Testis (tissue), 3 donors: ENCODE results near the gene GPATCH8. TPM values are rescaled to one million over a fixed set of nuclear protein-coding genes. Genes with fewer than 3 reads are reported as not detected.
A peak's percentile ranks its signal among the peaks of the same experiment; 100 is the strongest.

Source experiments
- DNase-seq: peaks from one replicate; pipeline ENCODE4 v3.0.0-alpha.2; 2019
- H3K27ac ChIP-seq, 2 donors: fragments of 200-600 bp; sonication (generic); one replicate each; pipeline ENCODE4 v1.5.1; 2019
- H3K27me3 ChIP-seq: fragments of 200-600 bp; sonication (generic); one replicate; pipeline ENCODE4 v1.5.1; 2019
- H3K36me3 ChIP-seq: fragments of 200-600 bp; sonication (generic); one replicate; pipeline ENCODE4 v1.5.1; 2017; ENCODE audit warnings: low read depth; ENCODE audit errors: missing control alignments
- H3K4me1 ChIP-seq: fragments of 200-600 bp; sonication (generic); one replicate; pipeline ENCODE4 v1.5.1; 2019
- H3K4me3 ChIP-seq, 2 donors: fragments of 200-600 bp; sonication (generic); one replicate each; pipeline ENCODE4 v1.5.1; 2017 to 2019
- H3K9me3 ChIP-seq: fragments of 200-600 bp; sonication (generic); one replicate; pipeline ENCODE4 v1.5.1; 2017
- POLR2A ChIP-seq: fragments of 450-650 bp; IDR thresholded peaks from one replicate; pipeline ENCODE4 v1.6.1; 2017; ENCODE audit warnings: antibody characterized with exemption, mild to moderate bottlenecking, moderate library complexity
- WGBS, 2 donors: methylation state at CpG; one replicate each; pipeline ENCODE4 v1.1.5; 2018; 5-methylcytosine and 5-hydroxymethylcytosine counted together
- intact Hi-C: fragments of 100-400 bp; cut with DNase I; formaldehyde crosslinking; loops from one replicate; pipeline ENCODE4 v1.15.1; 2023; ENCODE audit warnings: low total_unique reads
- polyA plus RNA-seq: library from polyadenylated mRNA; stranded (reverse); fragments of 350-450 nt; fragmentation: Illumina TruSeq; extraction: RNeasy Lipid Tissue Mini Kit (QIAGEN cat#74804); gene quantifications from one replicate; pipeline ENCODE4 v1.2.3, GENCODE V29; 2014; ENCODE audit warnings: low read depth, low replicate concordance; ENCODE audit not compliant: insufficient read depth
- total RNA-seq, 2 donors: library from RNA; depleted of rRNA; stranded (reverse); fragments of >200 nt; gene quantifications; one replicate each; pipeline ENCODE4 v1.2.3, GENCODE V29; 2016
- TF ChIP-seq, protein P1 (sequence below), 3 experiments: fragments of 450-650 bp in 2 of 3; fragments of 200-600 bp in 1 of 3; sonication (generic) in 1 of 3; IDR thresholded peaks; one replicate each; pipeline ENCODE4 v1.5.1; 2016 to 2019; ENCODE audit warnings: antibody characterized with exemption in 3 of 3, mild to moderate bottlenecking in 2 of 3, moderate library complexity in 1 of 3

The GPATCH8 gene
- total and polyA plus RNA-seq, 3 donors from 2014 or later, result 32.8 to 70.0 (median 69.2) TPM

DNA sequence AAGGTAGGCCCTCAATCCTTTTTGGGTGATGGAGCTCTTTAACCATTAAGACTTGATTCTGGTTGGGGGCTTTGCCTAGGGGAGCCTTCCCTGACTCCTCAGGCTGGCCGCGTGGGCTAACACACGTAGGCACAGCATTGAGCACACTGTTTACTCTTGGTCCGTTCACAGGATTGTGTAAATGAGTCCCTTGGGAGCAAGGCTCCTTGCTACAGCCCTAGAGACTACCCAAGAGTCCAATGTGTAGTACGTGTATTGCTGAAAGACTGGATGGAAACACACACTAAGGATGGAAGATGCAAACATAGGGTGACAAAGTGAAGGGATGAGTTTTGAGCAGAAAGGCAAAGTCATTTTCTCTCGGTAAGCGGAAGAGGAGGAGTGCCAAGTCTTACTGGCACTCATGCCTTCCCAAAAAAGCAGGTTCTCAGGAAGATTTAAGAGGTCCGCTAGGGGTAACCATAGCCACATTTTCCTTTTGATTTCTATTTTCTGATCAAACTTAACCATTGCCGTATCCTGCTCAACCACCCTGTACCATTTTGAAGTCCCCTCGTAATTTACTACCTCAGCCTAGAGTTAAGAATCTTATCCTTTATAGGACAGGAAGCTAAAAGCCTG is 112.8 kb downstream of the GPATCH8 start:
- no peak for DNase-seq
- no peak overlapping the region for H3K4me3 ChIP-seq
- no peak overlapping the region for H3K27ac ChIP-seq
- no peaks in the 10 kb centered on the region for H3K36me3 ChIP-seq
- no peaks in the 10 kb centered on the region for H3K27me3 ChIP-seq
- WGBS, 2 donors, result 78 to 84% methylated on average over 10 of the region's 10 CpGs
- TF ChIP-seq POLR2A, result no peak
- TF ChIP-seq, protein P1, sequence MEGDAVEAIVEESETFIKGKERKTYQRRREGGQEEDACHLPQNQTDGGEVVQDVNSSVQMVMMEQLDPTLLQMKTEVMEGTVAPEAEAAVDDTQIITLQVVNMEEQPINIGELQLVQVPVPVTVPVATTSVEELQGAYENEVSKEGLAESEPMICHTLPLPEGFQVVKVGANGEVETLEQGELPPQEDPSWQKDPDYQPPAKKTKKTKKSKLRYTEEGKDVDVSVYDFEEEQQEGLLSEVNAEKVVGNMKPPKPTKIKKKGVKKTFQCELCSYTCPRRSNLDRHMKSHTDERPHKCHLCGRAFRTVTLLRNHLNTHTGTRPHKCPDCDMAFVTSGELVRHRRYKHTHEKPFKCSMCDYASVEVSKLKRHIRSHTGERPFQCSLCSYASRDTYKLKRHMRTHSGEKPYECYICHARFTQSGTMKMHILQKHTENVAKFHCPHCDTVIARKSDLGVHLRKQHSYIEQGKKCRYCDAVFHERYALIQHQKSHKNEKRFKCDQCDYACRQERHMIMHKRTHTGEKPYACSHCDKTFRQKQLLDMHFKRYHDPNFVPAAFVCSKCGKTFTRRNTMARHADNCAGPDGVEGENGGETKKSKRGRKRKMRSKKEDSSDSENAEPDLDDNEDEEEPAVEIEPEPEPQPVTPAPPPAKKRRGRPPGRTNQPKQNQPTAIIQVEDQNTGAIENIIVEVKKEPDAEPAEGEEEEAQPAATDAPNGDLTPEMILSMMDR (IDR thresholded peaks at IDR 0.05), result no peak
- H3K9me3 ChIP-seq, result no peaks in the 10 kb centered on the region
- intact Hi-C loops, result no loop called here
- H3K4me1 ChIP-seq, result no peaks in the 10 kb centered on the region

GRCh38 chr17:44389723-44390202 is 113.4 kb downstream of the GPATCH8 start:
- 87 to 89% methylated on average over 6 of the region's 6 CpGs for WGBS, 2 donors

GRCh38 chr17:44389281-44389680 is 113.9 kb downstream of the GPATCH8 start, which contains the start of gene ITGA2B:
TSS of gene ITGA2B (minus strand) at chr17:44389649. CDS start at chr17:44389473, 176 bp downstream.
- 33 to 50% methylated on average over 1 of the region's 1 CpG for WGBS, 2 donors
- intact Hi-C loops, result no loop called here
- Histone ChIP-seq H3K4me3 (no peak within 1 kb of the TSS), H3K36me3 (no peaks in the 10 kb centered on the region), H3K4me1 (peaks cover 7% of the 10 kb centered on the region), H3K9me3 (no peaks in the 10 kb centered on the region), H3K27ac (no peak within 1 kb of the TSS), H3K27me3 (no peaks in the 10 kb centered on the region)
- TF ChIP-seq, protein P1 (IDR thresholded peaks at IDR 0.05), result no peak
- TF ChIP-seq POLR2A, result no peak
- DNase-seq, result no peak

More at GRCh38 chr17:44389723-44390202, 113.4 kb downstream of the GPATCH8 start:
- DNase-seq, result no peak
- Histone ChIP-seq H3K4me1 (peaks cover 4% of the 10 kb centered on the region), H3K9me3 (no peaks in the 10 kb centered on the region), H3K27me3 (no peaks in the 10 kb centered on the region), H3K36me3 (no peaks in the 10 kb centered on the region), H3K27ac (no peak overlapping the region), H3K4me3 (no peak overlapping the region)
- no peak for TF ChIP-seq POLR2A
- TF ChIP-seq, protein P1 (IDR thresholded peaks at IDR 0.05), result no peak
- intact Hi-C loops, result no loop called here

DNA sequence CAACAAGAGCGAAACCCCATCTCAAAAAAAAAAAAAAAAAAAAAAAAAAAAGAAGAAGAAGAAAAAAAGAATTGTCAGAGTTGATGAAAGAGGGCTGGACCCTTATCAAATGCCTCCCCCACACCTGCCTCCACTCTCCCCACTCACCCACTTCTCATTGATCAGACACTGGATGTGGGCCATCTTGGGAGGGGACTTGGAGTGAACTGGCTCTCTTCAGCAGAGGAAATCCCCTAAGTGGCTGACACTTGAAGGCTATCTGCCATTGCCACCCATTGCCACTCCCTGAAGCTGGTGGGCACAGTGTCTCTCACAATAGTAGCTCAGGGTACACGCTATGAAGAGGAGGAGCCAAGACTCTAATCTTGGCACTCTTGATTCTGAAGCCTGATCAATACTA is 115.4 kb downstream of the GPATCH8 start:
- Histone ChIP-seq H3K36me3 (no peaks in the 10 kb centered on the region), H3K27me3 (no peaks in the 10 kb centered on the region), H3K27ac (no peak overlapping the region), H3K4me1 (peaks cover 7% of the 10 kb centered on the region), H3K9me3 (no peaks in the 10 kb centered on the region), H3K4me3 (no peak overlapping the region)
- WGBS, 2 donors, result 92 to 95% methylated on average over 2 of the region's 2 CpGs
- DNase-seq, result no peak
- TF ChIP-seq, protein P1 (IDR thresholded peaks at IDR 0.05), result no peak
- TF ChIP-seq POLR2A, result no peak
- intact Hi-C loops, result no loop called here

GRCh38 chr17:44386182-44386525 is 117.1 kb downstream of the GPATCH8 start:
- DNase-seq, result no peak
- 46 to 71% methylated on average over 2 to 10 of the region's 10 CpGs for WGBS, 2 donors
- Histone ChIP-seq H3K27me3 (no peaks in the 10 kb centered on the region), H3K4me1 (peaks cover 7% of the 10 kb centered on the region), H3K9me3 (no peaks in the 10 kb centered on the region), H3K27ac (no peak overlapping the region), H3K4me3 (peak overlapping the region in 1 of 2 donors; percentile 54), H3K36me3 (no peaks in the 10 kb centered on the region)
- TF ChIP-seq, protein P1 (IDR thresholded peaks at IDR 0.05), result no peak
- no peak for TF ChIP-seq POLR2A
- intact Hi-C loops, result no loop called here
